HG03095 (cell line): ENCODE measurements around the gene ZNF423.
A peak's percentile ranks its signal among the peaks of the same experiment; 100 is the strongest.

Source experiments
- ATAC-seq: cut with Tn5 transposase; IDR thresholded peaks from one replicate; pipeline ENCODE4 v1.9.1; 2021; ENCODE audit warnings: moderate library complexity; ENCODE audit not compliant: unreplicated experiment

Gene ZNF423

GRCh38 chr16:49454426-49455180 lies 401.3 kb downstream of the ZNF423 start:
- ATAC-seq = no peak

GRCh38 chr16:49453983-49454382 lies 401.9 kb downstream of the ZNF423 start:
- ATAC-seq = no peak

GRCh38 chr16:49453021-49453420 lies 402.9 kb downstream of the ZNF423 start:
- ATAC-seq = no peak

- ATAC-seq = no peak
Measured at GRCh38 chr16:49452578-49452977, 403.3 kb downstream of the ZNF423 start.

GRCh38 chr16:49452108-49452507 lies 403.8 kb downstream of the ZNF423 start:
- no peak for ATAC-seq

GRCh38 chr16:49446805-49447204 lies 409.1 kb downstream of the ZNF423 start:
- ATAC-seq = no peak

GRCh38 chr16:49443576-49443975 lies 412.3 kb downstream of the ZNF423 start:
- ATAC-seq = no peak

GRCh38 chr16:49442805-49443204 lies 413.1 kb downstream of the ZNF423 start:
- ATAC-seq = no peak

GRCh38 chr16:49441366-49441780 lies 414.5 kb downstream of the ZNF423 start:
- peak; percentile 99 for ATAC-seq

- ATAC-seq = no peak
Measured at GRCh38 chr16:49440156-49441065, 415.5 kb downstream of the ZNF423 start.

- ATAC-seq = no peak
Measured at GRCh38 chr16:49439676-49440075, 416.2 kb downstream of the ZNF423 start.

GRCh38 chr16:49439050-49439449 lies 416.9 kb downstream of the ZNF423 start:
- no peak for ATAC-seq
